Endothelial cell of umbilical vein (primary cell): ENCODE data around the gene SIPA1.

Source experiments
- CTCF ChIP-seq, 2 donors: IDR thresholded peaks; 1 replicate in 1 of 2; 2 replicates in 1 of 2; pipeline ENCODE4 v1.5.1; 2011; ENCODE audit warnings: low read length in 2 of 2, mild to moderate bottlenecking in 2 of 2, moderate library complexity in 2 of 2, control low read depth in 1 of 2, inconsistent platforms in 1 of 2, low read depth in 1 of 2; ENCODE audit not compliant: insufficient read depth in 1 of 2; ENCODE audit errors: extremely low read depth in 1 of 2
- EZH2 ChIP-seq: IDR thresholded peaks from 2 replicates; pipeline ENCODE4 v1.6.1; 2012; ENCODE audit warnings: borderline replicate concordance, low read depth, mild to moderate bottlenecking, moderate library complexity, low read length, inconsistent platforms; ENCODE audit not compliant: severe bottlenecking
- FOS ChIP-seq: IDR thresholded peaks from 2 replicates; pipeline ENCODE4 v1.6.1; 2011; ENCODE audit warnings: mild to moderate bottlenecking, low read length, moderate library complexity, borderline replicate concordance; ENCODE audit not compliant: insufficient read depth
- POLR2A ChIP-seq: IDR thresholded peaks from 2 replicates; pipeline ENCODE4 v1.6.1; 2012; ENCODE audit warnings: low read depth, mild to moderate bottlenecking, control low read depth, low read length

GRCh38 chr11:65612691-65613090 is 25.2 kb upstream of the SIPA1 start:
- TF ChIP-seq CTCF (IDR thresholded peaks at IDR 0.05; ENCODE audit: extremely low read depth in 1 of 2, insufficient read depth in 1 of 2, low read depth in 1 of 2, low read length in 2 of 2) (no peak), POLR2A (no peak), FOS (no peak), EZH2 (no peak)
